DOHH2 (cell line): ENCODE results near the gene HS2ST1.
"Not testable (repeated sequence)": the region's sequence is repeated elsewhere in the genome, so short reads cannot be mapped to it uniquely, and the experiment has no call there.

Experiments used
- H3F3A ChIP-seq: fragments of 200-600 bp; sonication (generic), shearing (Covaris generic); 2 replicates; pipeline ENCODE4 v1.6.0; 2016; ENCODE audit warnings: antibody characterized with exemption, mild to moderate bottlenecking; ENCODE audit not compliant: control insufficient read depth, insufficient read depth
- H3K27ac ChIP-seq: fragments of 200-600 bp; sonication (generic); 2 replicates; pipeline ENCODE4 v1.5.1; 2014; ENCODE audit warnings: low read depth, mild to moderate bottlenecking, low read length, moderate library complexity
- H3K27me3 ChIP-seq: fragments of 200-600 bp; sonication (generic); 2 replicates; pipeline ENCODE4 v1.6.1; 2014; ENCODE audit warnings: mild to moderate bottlenecking, low read length, mixed read lengths; ENCODE audit not compliant: control insufficient read depth
- H3K36me3 ChIP-seq: fragments of 200-600 bp; sonication (generic); 2 replicates; pipeline ENCODE4 v1.6.1; 2014; ENCODE audit warnings: mild to moderate bottlenecking, low read length, moderate library complexity, mixed read lengths; ENCODE audit not compliant: control insufficient read depth
- H3K4me1 ChIP-seq: fragments of 200-600 bp; sonication (generic); 2 replicates; pipeline ENCODE4 v1.6.1; 2014; ENCODE audit warnings: mild to moderate bottlenecking, low read length, mixed read lengths; ENCODE audit not compliant: control insufficient read depth
- H3K4me2 ChIP-seq: fragments of 200-600 bp; sonication (generic); 2 replicates; pipeline ENCODE4 v1.6.0; 2014; ENCODE audit warnings: mild to moderate bottlenecking, low read length, moderate library complexity
- H3K4me3 ChIP-seq: fragments of 200-600 bp; sonication (generic); 2 replicates; pipeline ENCODE4 v1.5.1; 2014; ENCODE audit warnings: mild to moderate bottlenecking, low read length, mixed read lengths
- H3K79me2 ChIP-seq: fragments of 200-600 bp; sonication (generic); 2 replicates; pipeline ENCODE4 v1.6.1; 2014; ENCODE audit warnings: mild to moderate bottlenecking, low read length, mixed read lengths; ENCODE audit not compliant: control insufficient read depth
- H3K9me2 ChIP-seq: fragments of 200-600 bp; sonication (generic); replicated peaks from 2 replicates; pipeline ENCODE4 v1.6.1; 2014; ENCODE audit warnings: mild to moderate bottlenecking, low read length, mixed read lengths; ENCODE audit not compliant: control insufficient read depth
- H3K9me3 ChIP-seq: fragments of 200-600 bp; sonication (generic); 2 replicates; pipeline ENCODE4 v1.6.1; 2014; ENCODE audit warnings: antibody characterized with exemption, low read length, mixed read lengths; ENCODE audit not compliant: control insufficient read depth, insufficient read depth
- H4K20me1 ChIP-seq: fragments of 200-600 bp; sonication (generic); 2 replicates; pipeline ENCODE4 v1.6.0; 2014; ENCODE audit warnings: low read depth, mild to moderate bottlenecking, antibody characterized with exemption, low read length, moderate library complexity; ENCODE audit not compliant: control insufficient read depth, insufficient read depth
- CTCF ChIP-seq: fragments of 200-600 bp; sonication (generic); IDR thresholded peaks from one replicate; pipeline ENCODE4 v1.5.1; 2014; ENCODE audit warnings: antibody characterized with exemption, mild to moderate bottlenecking, low read depth, low read length; ENCODE audit not compliant: poor library complexity, severe bottlenecking
- EZH2phosphoT487 ChIP-seq: fragments of 200-600 bp; sonication (generic); IDR thresholded peaks from 2 replicates; pipeline ENCODE4 v1.6.1; 2017; ENCODE audit warnings: borderline replicate concordance, mild to moderate bottlenecking, antibody characterized with exemption, low read length, moderate library complexity, mixed read lengths

Gene HS2ST1

DNA sequence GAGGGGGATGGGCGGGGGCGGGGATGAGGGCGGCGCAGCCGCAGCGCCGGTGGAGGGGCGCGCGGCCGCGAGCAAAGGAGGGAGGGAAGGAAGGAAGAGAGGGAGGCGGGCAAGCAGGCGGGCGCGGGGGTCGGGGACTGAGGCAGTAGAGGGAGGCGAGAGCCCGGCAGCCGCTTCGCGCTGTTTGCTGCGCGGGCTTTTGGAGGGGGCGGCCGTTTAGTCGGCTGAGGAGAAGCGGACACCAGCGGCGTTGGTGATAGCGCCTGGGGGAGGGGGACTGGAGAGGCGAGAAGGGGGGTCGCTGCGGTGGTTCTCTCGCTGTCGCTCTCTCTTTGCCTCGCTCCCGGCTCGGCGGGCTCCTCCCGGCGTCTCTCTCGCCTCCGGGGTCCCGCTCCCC lies at the start of gene HS2ST1:
HS2ST1 (plus strand) TSS at position 35 of the 397 bp plus-strand sequence.
- H3K27ac ChIP-seq = peak within 1 kb of the TSS; percentile 88
- peaks cover 2% of the 10 kb centered on the region; the same call in 1 of the 2 replicates for H3F3A ChIP-seq
- peaks cover 49% of the 10 kb centered on the region for H3K4me1 ChIP-seq
- H3K79me2 ChIP-seq = peaks cover 95% of the 10 kb centered on the region
- no peaks in the 10 kb centered on the region for H3K9me2 ChIP-seq
- peaks cover 84% of the 10 kb centered on the region for H3K36me3 ChIP-seq
- peak within 1 kb of the TSS; percentile 80 for H3K4me2 ChIP-seq
- TF ChIP-seq CTCF = no peak
- TF ChIP-seq EZH2phosphoT487 = no peak
- H3K9me3 ChIP-seq = peaks cover 2% of the 10 kb centered on the region
- no peaks in the 10 kb centered on the region for H3K27me3 ChIP-seq
- peak within 1 kb of the TSS; percentile 100 for H3K4me3 ChIP-seq
- H4K20me1 ChIP-seq = peaks cover 34% of the 10 kb centered on the region

- H3F3A ChIP-seq = peaks cover 7% of the 10 kb centered on the region; the same call in 1 of the 2 replicates
- peaks cover 32% of the 10 kb centered on the region for H3K36me3 ChIP-seq
- no peaks in the 10 kb centered on the region for H3K27me3 ChIP-seq
- no peak overlapping the region for H3K4me3 ChIP-seq
- H3K27ac ChIP-seq = no peak overlapping the region
- peaks cover 16% of the 10 kb centered on the region for H3K79me2 ChIP-seq
- H4K20me1 ChIP-seq = no peaks in the 10 kb centered on the region
- H3K4me2 ChIP-seq = peak overlapping the region; percentile 10
- TF ChIP-seq EZH2phosphoT487 (no peak), CTCF (no peak)
- no peaks in the 10 kb centered on the region for H3K9me2 ChIP-seq
- H3K4me1 ChIP-seq = peaks cover 26% of the 10 kb centered on the region
- H3K9me3 ChIP-seq = no peaks in the 10 kb centered on the region
Observed at GRCh38 chr1:86865973-86866637, 48.3 kb upstream of the HS2ST1 start.

- H3K79me2 ChIP-seq = peaks cover 18% of the 10 kb centered on the region
- no peaks in the 10 kb centered on the region for H3K27me3 ChIP-seq
- no peak overlapping the region for H3K27ac ChIP-seq
- H3K4me3 ChIP-seq = no peak overlapping the region
- H3K36me3 ChIP-seq = peaks cover 32% of the 10 kb centered on the region
- peaks cover 5% of the 10 kb centered on the region; the same call in 1 of the 2 replicates for H3F3A ChIP-seq
- no peaks in the 10 kb centered on the region for H3K9me3 ChIP-seq
- H4K20me1 ChIP-seq = no peaks in the 10 kb centered on the region
- no peaks in the 10 kb centered on the region for H3K9me2 ChIP-seq
- no peak for TF ChIP-seq CTCF
- TF ChIP-seq EZH2phosphoT487 = no peak
- peak overlapping the region; percentile 10 for H3K4me2 ChIP-seq
- H3K4me1 ChIP-seq = peaks cover 26% of the 10 kb centered on the region
Observed at GRCh38 chr1:86866665-86867064, 47.8 kb upstream of the HS2ST1 start.

GRCh38 chr1:86867278-86867677 lies 47.2 kb upstream of the HS2ST1 start:
- not testable (repeated sequence) for H3K27ac ChIP-seq, H4K20me1 ChIP-seq, H3K9me2 ChIP-seq, H3F3A ChIP-seq, H3K4me3 ChIP-seq, H3K27me3 ChIP-seq, H3K9me3 ChIP-seq, H3K4me2 ChIP-seq
- H3K79me2 ChIP-seq = peaks cover 18% of the 10 kb centered on the region
- H3K36me3 ChIP-seq = peaks cover 32% of the 10 kb centered on the region
- H3K4me1 ChIP-seq = peaks cover 26% of the 10 kb centered on the region
